ENCODE results near the gene FOSL1.
"Not testable (repeated sequence)": the region's sequence is repeated elsewhere in the genome, so short reads cannot be mapped to it uniquely, and the experiment has no call there.

The FOSL1 gene

GRCh38 chr11:65853246-65853979, 46.8 kb downstream of the FOSL1 start:
- no peak for DNase-seq (ENCODE audit: low read depth in 2 of 2, low spot score in 1 of 2)

DNA sequence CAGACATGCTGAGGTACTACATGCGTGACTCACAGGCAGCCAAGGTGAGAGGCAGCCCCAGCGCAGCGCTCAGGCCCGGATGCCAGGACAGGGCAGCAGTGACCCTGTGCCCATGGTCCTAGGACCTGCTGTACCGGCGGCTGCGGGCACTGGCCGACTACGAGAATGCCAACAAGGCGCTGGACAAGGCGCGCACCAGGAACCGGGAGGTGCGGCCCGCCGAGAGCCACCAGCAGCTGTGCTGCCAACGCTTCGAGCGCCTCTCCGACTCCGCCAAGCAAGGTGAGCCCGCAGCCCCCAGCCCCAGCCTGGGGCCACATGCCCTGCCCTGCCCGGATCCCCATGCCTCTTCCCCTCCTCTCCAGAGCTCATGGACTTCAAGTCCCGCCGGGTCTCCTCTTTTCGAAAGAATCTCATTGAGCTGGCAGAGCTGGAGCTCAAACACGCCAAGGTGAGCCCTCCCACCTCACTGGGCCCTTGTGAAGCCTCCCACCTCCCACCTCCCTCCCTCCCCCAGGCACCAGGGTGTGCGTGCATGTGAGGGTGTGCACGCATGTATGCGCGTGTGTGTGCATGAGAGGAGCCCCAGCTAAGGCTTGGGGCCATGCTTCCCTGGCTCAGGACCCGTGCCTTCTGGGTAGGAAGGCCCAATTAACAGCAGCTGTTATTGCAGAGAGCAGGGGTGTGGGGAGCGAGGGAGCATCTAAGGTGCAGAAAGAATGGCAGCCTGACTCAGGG, 47.5 kb downstream of the FOSL1 start:
- DNase-seq (ENCODE audit: low read depth in 2 of 2, low spot score in 1 of 2), result no peak

GRCh38 chr11:65851811-65852507, 48.2 kb downstream of the FOSL1 start:
- DNase-seq (ENCODE audit: low read depth in 2 of 2, low spot score in 1 of 2), result no peak

- DNase-seq (ENCODE audit: low read depth in 2 of 2, low spot score in 1 of 2), result no peak
Measured at GRCh38 chr11:65851083-65851579, 49.1 kb downstream of the FOSL1 start.

DNA sequence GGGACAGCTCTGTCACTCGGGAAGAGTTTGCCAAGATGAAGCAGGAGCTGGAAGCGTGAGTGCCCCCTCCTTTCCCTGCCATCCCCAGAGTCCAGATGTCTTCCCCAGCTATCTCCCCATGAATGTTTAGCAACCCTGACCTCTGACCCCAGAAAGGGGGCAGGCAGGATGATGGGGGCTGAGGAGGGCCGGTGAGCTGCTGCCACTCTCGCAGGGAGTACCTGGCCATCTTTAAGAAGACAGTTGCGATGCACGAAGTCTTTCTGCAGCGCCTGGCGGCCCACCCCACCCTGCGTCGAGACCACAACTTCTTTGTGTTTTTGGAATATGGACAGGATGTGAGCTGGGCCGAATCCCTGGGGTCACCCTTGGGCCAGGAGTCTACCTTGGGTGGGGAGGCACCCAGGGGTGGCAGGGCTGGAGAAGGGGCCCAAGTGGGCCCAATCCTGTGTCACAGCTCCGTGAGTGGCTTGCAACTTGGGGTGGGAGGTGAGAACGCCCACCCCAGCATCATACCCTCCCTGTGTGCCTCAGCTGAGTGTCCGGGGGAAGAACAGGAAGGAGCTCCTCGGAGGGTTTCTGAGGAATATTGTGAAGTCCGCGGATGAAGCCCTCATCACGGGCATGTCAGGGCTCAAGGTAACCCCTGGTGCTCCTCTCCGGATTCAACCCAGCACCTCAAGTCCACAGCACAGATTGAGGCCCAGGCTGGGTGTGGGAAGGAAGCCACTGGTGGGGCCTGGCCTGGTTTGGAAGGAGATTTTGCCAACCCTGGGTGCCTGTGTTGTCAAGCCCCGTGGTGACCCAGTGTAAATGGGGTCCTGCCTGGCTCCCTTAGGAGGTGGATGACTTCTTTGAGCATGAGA, 49.7 kb downstream of the FOSL1 start:
- no peak for DNase-seq (ENCODE audit: low read depth in 2 of 2, low spot score in 1 of 2)

DNA sequence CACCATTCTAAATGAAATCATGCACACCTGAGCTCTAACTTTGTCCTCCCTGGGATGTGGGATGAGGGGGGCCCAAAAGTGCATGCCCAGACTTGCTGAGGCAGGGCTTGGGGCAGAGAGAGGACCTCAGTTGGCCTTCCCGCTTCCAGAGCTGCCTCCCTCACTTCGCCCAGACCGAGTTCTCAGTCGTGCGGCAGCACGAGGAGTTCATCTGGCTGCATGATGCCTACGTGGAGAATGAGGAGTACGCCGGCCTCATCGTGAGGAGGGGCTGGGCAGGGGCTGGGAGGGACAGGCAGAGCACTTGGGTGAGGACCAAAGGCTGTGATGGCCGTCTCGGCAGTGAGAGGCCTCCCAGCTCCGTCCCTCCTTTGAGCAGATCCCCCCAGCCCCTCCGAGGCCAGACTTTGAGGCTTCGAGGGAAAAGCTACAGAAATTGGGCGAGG, 50.4 kb downstream of the FOSL1 start:
- DNase-seq (ENCODE audit: low read depth in 2 of 2, low spot score in 1 of 2), result no peak

- DNase-seq (ENCODE audit: low read depth in 2 of 2, low spot score in 1 of 2), result no peak
Measured at GRCh38 chr11:65849366-65849765, 50.8 kb downstream of the FOSL1 start.

DNA sequence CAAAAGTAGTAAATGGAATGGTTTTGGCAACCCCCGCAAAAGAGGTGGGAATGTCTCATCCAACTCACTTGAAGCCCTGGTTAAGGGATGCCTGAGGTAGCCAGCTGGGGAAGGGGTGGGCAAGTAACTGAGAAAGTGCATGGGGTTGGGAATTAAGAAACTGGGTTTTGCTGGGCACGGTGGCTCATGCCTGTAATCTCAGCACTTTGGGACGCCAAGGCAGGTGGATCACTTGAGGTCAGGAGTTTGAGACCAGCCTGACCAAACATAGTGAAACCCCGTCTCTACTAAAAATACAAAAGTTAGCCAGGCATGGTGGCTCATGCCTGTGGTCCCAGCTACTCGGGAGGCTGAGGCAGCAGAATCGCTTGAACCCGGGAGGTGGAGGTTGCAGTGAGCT, 51.5 kb downstream of the FOSL1 start:
- not testable (repeated sequence) for DNase-seq (ENCODE audit: low read depth in 2 of 2, low spot score in 1 of 2)

GRCh38 chr11:65847746-65848145, 52.4 kb downstream of the FOSL1 start:
- DNase-seq (ENCODE audit: low read depth in 2 of 2, low spot score in 1 of 2), result no peak

DNA sequence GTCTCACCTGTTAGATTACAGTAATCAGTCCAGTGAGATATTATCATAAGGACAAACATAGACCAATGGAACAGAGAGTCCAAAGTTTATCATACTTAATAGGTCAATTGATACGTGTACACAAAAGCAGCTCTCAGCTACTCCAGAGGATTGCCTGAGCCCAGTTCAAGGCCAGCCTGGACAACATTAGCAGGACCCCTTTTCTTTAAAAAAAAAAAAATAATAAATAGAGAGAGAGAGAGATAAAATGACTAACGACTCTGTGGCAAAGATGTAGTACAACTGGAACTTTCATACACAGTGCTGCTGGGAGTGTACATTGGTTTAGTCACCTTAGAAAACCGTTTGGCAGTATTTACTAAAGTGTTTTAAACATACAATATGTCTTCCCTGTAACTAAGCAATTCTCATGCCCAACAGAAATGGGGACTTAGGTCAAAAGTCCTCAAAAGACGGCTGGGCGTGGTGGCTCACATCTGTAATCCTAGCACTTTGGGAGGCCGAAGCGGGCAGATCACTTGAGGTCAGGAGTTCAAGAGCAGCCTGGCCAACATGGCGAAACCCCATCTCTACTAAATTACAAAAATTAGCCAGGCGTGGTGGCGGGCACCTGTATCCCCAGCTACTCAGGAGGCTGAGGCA, 55.8 kb downstream of the FOSL1 start:
- DNase-seq (ENCODE audit: low read depth in 2 of 2, low spot score in 1 of 2), result no peak

DNA sequence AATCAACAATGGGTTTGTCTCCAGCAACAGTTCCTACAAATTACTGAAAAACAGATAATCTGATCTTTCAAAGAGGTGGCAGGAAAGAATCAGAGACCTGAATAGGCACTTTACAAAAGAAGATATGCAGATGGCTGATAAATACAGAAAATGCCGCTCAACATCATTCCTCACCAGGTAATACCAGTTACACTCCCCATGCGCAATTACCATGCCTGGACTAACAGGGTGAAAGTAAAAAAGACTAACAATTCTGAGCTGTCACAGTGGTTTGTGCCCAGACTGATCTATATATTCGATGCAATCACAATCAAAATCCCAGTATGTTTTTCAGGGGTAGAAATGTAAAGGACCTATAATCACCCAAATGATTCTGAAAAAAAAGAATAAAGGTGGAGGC, 56.4 kb downstream of the FOSL1 start:
- no peak for DNase-seq (ENCODE audit: low read depth in 2 of 2, low spot score in 1 of 2)

DNA sequence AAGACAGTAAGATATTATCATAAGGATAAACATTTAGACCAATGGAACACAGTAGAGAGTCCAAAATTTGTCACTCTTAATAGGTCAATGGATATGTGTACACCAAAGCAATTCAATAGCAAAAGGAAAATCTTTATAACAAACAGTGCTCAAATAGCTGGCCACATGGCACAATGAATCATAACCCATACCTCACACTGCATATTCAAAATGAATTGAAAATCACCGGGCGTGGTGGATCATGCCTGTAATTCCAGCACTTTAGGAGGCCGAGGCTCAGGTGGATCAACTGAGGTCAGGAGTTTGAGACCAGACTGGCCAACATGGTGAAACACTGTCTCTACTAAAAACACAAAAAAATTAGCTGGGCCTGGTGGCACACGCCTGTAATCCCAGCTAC, 58.0 kb downstream of the FOSL1 start:
- no peak for DNase-seq (ENCODE audit: low read depth in 2 of 2, low spot score in 1 of 2)
